ENCODE results near the gene DOCK1.

GRCh38 chr10:127174866-127175265 is 269.6 kb downstream of the DOCK1 start:
- TF ChIP-seq, protein P1, sequence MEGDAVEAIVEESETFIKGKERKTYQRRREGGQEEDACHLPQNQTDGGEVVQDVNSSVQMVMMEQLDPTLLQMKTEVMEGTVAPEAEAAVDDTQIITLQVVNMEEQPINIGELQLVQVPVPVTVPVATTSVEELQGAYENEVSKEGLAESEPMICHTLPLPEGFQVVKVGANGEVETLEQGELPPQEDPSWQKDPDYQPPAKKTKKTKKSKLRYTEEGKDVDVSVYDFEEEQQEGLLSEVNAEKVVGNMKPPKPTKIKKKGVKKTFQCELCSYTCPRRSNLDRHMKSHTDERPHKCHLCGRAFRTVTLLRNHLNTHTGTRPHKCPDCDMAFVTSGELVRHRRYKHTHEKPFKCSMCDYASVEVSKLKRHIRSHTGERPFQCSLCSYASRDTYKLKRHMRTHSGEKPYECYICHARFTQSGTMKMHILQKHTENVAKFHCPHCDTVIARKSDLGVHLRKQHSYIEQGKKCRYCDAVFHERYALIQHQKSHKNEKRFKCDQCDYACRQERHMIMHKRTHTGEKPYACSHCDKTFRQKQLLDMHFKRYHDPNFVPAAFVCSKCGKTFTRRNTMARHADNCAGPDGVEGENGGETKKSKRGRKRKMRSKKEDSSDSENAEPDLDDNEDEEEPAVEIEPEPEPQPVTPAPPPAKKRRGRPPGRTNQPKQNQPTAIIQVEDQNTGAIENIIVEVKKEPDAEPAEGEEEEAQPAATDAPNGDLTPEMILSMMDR (IDR thresholded peaks at IDR 0.05; ENCODE audit: low read depth, low read length): no peak
- no peak for TF ChIP-seq POLR2A (IDR thresholded peaks at IDR 0.05; ENCODE audit: extremely low read depth, insufficient read length)
- TF ChIP-seq, protein P2, sequence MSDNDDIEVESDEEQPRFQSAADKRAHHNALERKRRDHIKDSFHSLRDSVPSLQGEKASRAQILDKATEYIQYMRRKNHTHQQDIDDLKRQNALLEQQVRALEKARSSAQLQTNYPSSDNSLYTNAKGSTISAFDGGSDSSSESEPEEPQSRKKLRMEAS (IDR thresholded peaks at IDR 0.05; ENCODE audit: low read depth, low read length): no peak

Measured in NB4 (cell line).